Panc1 (cell line): Measurements from ENCODE around the gene MVK. TPM values are rescaled to one million over a fixed set of nuclear protein-coding genes. Genes with fewer than 3 reads are reported as not detected.

ENCODE experiments used
- ATAC-seq: fragments of 200-7000 bp; cut with Tn5 transposase; 2 replicates; pipeline ENCODE4 v1.9.1; 2020; ENCODE audit warnings: mild to moderate bottlenecking, moderate library complexity
- BruUV-seq: library from RNA; stranded (reverse); fragments of 400-500 nt; replicated peaks from 2 replicates; lab custom pipeline; 2021; lab: Mats Ljungman, UMichigan
- CTCF ChIA-PET: fragments of 300-600 bp; sonication (Branson Sonifier 250); formaldehyde crosslinking; loops from one replicate; lab custom pipeline; 2022; ENCODE audit warnings: antibody characterized with exemption; lab: Charles Lee
- POLR2A ChIA-PET: fragments of 300-600 bp; sonication (Branson Sonifier 250); formaldehyde crosslinking; loops from one replicate; lab custom pipeline; 2022; ENCODE audit warnings: antibody characterized with exemption; lab: Charles Lee
- DNase-seq: peaks from one replicate; pipeline ENCODE4 v3.0.0-alpha.2; 2010; ENCODE audit warnings: low read depth, low spot score
- H3K27ac ChIP-seq: 2 replicates; pipeline ENCODE4 v1.5.1; 2011; ENCODE audit warnings: mild to moderate bottlenecking, low read length, inconsistent platforms
- H3K27me3 ChIP-seq: fragments of 200-500 bp; sonication (Bioruptor generic); 2 replicates; pipeline ENCODE4 v1.6.0; 2014; ENCODE audit warnings: low read length, inconsistent platforms; ENCODE audit not compliant: control insufficient read depth, insufficient read depth
- H3K36me3 ChIP-seq: fragments of 200-500 bp; sonication (Bioruptor generic); 2 replicates; pipeline ENCODE4 v1.5.1; 2014; ENCODE audit warnings: inconsistent platforms, mild to moderate bottlenecking, low read length, moderate library complexity; ENCODE audit not compliant: control insufficient read depth, insufficient read depth
- H3K4me1 ChIP-seq: 2 replicates; pipeline ENCODE4 v1.5.1; 2011; ENCODE audit warnings: inconsistent platforms, mild to moderate bottlenecking, low read length, moderate library complexity; ENCODE audit not compliant: control insufficient read depth, insufficient read depth
- H3K4me3 ChIP-seq, 2 experiments: 2 replicates each; pipeline ENCODE4 v1.5.1; 2011 to 2012; ENCODE audit warnings: low read depth in 2 of 2, low read length in 2 of 2, mild to moderate bottlenecking in 2 of 2, inconsistent platforms in 1 of 2, moderate library complexity in 1 of 2
- H3K9me3 ChIP-seq: fragments of 200-500 bp; sonication (Bioruptor generic); 2 replicates; pipeline ENCODE4 v1.5.1; 2014; ENCODE audit warnings: low read depth, mild to moderate bottlenecking, inconsistent platforms, low read length, moderate library complexity; ENCODE audit not compliant: control insufficient read depth, insufficient read depth
- POLR2AphosphoS5 ChIP-seq: IDR thresholded peaks from 2 replicates; pipeline ENCODE4 v1.6.1; 2012; ENCODE audit warnings: mild to moderate bottlenecking, low read depth, low read length, moderate library complexity
- SIN3A ChIP-seq: IDR thresholded peaks from 2 replicates; pipeline ENCODE4 v1.6.1; 2012; ENCODE audit warnings: low read depth, mild to moderate bottlenecking, low read length, moderate library complexity, borderline replicate concordance; ENCODE audit not compliant: insufficient read depth
- TCF7L2 ChIP-seq: IDR thresholded peaks from 2 replicates; pipeline ENCODE4 v1.6.1; 2011; ENCODE audit warnings: mild to moderate bottlenecking, low read depth, low read length, inconsistent platforms
- in situ Hi-C: cut with HindIII; loops from 2 replicates; pipeline ENCODE4 v1.10.0; 2016; ENCODE audit warnings: low sequenced_read_pairs, low pct_unique_long_range_greater_than_20kb
- intact Hi-C: fragments of 100-400 bp; cut with micrococcal nuclease; formaldehyde crosslinking; loops from one replicate; pipeline ENCODE4 v1.10.0; 2022; ENCODE audit not compliant: unreplicated experiment
- total RNA-seq: library from RNA; stranded (reverse); gene quantifications from one replicate; pipeline ENCODE4 v1.2.1, GENCODE V29; 2021; ENCODE audit not compliant: unreplicated experiment
- TF ChIP-seq, protein P1 (sequence below): fragments of 450-650 bp; IDR thresholded peaks from 2 replicates; pipeline ENCODE4 v1.5.1; 2017; ENCODE audit warnings: mild to moderate bottlenecking
- TF ChIP-seq, protein P2 (sequence below), 2 experiments: IDR thresholded peaks; 2 replicates each; pipeline ENCODE4 v1.6.1; 2011 to 2012; ENCODE audit warnings: low read depth in 2 of 2, control low read depth in 1 of 2, low read length in 1 of 2, mild to moderate bottlenecking in 1 of 2, moderate library complexity in 1 of 2; ENCODE audit not compliant: insufficient read depth in 1 of 2

The MVK gene
- total RNA-seq, 1 experiment from 2014 or later: 41.6 TPM

- Histone ChIP-seq H3K27me3 (peaks cover 8% of the 10 kb centered on the region; the same call in 1 of the 2 replicates), H3K4me1 (no peaks in the 10 kb centered on the region), H3K4me3 (no peak overlapping the region), H3K9me3 (no peaks in the 10 kb centered on the region), H3K36me3 (no peaks in the 10 kb centered on the region), H3K27ac (no peak overlapping the region)
- no peak for DNase-seq
- in situ Hi-C loops: no loop called here
- ATAC-seq: no peak
- TF ChIP-seq POLR2AphosphoS5 (no peak), TCF7L2 (no peak), SIN3A (no peak)
- TF ChIP-seq, protein P1, sequence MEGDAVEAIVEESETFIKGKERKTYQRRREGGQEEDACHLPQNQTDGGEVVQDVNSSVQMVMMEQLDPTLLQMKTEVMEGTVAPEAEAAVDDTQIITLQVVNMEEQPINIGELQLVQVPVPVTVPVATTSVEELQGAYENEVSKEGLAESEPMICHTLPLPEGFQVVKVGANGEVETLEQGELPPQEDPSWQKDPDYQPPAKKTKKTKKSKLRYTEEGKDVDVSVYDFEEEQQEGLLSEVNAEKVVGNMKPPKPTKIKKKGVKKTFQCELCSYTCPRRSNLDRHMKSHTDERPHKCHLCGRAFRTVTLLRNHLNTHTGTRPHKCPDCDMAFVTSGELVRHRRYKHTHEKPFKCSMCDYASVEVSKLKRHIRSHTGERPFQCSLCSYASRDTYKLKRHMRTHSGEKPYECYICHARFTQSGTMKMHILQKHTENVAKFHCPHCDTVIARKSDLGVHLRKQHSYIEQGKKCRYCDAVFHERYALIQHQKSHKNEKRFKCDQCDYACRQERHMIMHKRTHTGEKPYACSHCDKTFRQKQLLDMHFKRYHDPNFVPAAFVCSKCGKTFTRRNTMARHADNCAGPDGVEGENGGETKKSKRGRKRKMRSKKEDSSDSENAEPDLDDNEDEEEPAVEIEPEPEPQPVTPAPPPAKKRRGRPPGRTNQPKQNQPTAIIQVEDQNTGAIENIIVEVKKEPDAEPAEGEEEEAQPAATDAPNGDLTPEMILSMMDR: no peak
- TF ChIP-seq, protein P2, sequence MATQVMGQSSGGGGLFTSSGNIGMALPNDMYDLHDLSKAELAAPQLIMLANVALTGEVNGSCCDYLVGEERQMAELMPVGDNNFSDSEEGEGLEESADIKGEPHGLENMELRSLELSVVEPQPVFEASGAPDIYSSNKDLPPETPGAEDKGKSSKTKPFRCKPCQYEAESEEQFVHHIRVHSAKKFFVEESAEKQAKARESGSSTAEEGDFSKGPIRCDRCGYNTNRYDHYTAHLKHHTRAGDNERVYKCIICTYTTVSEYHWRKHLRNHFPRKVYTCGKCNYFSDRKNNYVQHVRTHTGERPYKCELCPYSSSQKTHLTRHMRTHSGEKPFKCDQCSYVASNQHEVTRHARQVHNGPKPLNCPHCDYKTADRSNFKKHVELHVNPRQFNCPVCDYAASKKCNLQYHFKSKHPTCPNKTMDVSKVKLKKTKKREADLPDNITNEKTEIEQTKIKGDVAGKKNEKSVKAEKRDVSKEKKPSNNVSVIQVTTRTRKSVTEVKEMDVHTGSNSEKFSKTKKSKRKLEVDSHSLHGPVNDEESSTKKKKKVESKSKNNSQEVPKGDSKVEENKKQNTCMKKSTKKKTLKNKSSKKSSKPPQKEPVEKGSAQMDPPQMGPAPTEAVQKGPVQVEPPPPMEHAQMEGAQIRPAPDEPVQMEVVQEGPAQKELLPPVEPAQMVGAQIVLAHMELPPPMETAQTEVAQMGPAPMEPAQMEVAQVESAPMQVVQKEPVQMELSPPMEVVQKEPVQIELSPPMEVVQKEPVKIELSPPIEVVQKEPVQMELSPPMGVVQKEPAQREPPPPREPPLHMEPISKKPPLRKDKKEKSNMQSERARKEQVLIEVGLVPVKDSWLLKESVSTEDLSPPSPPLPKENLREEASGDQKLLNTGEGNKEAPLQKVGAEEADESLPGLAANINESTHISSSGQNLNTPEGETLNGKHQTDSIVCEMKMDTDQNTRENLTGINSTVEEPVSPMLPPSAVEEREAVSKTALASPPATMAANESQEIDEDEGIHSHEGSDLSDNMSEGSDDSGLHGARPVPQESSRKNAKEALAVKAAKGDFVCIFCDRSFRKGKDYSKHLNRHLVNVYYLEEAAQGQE (IDR thresholded peaks at IDR 0.05; ENCODE audit: insufficient read depth in 1 of 2, low read depth in 2 of 2, low read length in 1 of 2): no peak
- ChIA-PET POLR2A (no interaction called here), CTCF (interaction anchor here (0.7 kb wide), 1 partner anchor 17 kb away, joined by 9 read pairs; no protein-coding TSS in a partner anchor)
- intact Hi-C loops: no loop called here
- no TSS peak for BruUV-seq
Observed at GRCh38 chr12:109630107-109630506, 56.5 kb downstream of the MVK start.

DNA sequence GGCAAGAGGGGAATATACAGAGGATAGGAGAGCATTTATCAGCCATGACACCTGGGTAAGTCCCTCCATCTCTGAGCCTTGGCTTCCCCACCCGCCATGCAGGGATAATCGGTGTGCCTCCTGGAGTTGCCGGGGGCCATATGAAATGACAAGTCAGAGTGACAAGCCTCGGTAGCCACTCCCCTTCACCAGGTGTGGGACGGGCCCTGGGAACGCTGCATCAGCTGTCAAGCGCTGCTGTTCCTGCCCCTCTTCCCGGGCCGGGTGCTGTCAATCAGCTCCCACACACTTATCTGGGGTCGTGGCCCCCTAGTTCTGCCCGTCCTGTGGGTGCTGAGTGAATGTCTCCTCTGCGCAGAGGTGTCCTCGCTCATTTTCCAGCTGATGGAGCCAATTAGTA, 57.2 kb downstream of the MVK start:
- intact Hi-C loops: no loop called here
- no peaks in the 10 kb centered on the region for H3K4me1 ChIP-seq
- H3K9me3 ChIP-seq: no peaks in the 10 kb centered on the region
- H3K4me3 ChIP-seq: no peak overlapping the region
- ATAC-seq (no peak), DNase-seq (no peak)
- ChIA-PET POLR2A (no interaction called here), CTCF (no interaction called here)
- H3K36me3 ChIP-seq: no peaks in the 10 kb centered on the region
- BruUV-seq: no TSS peak
- H3K27ac ChIP-seq: no peak overlapping the region
- TF ChIP-seq TCF7L2 (no peak), POLR2AphosphoS5 (no peak), SIN3A (no peak)
- TF ChIP-seq, protein P1: no peak
- H3K27me3 ChIP-seq: peaks cover 8% of the 10 kb centered on the region; the same call in 1 of the 2 replicates
- in situ Hi-C loops: no loop called here
